Measurements from ENCODE around the gene FBXO31.

DNA sequence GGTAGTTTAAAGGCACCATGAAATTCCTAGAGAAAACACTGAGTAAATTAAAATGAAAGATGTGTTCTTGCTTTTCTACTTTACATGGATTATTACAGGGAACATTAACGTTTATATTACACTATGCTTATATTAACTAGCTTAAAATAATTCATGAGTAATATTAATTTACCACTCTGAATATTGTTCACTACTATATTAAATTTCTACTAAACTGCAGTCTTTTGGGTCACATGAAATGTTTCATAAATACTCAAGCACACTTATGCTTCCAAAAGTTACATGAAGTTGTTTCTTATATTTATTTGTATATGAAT is 5.2 kb upstream of the FBXO31 start:
- TF ChIP-seq EZH2 (IDR thresholded peaks at IDR 0.05; ENCODE audit: borderline replicate concordance, insufficient read depth, low read depth, low read length, poor library complexity, severe bottlenecking), result no peak
- TF ChIP-seq, protein P1, sequence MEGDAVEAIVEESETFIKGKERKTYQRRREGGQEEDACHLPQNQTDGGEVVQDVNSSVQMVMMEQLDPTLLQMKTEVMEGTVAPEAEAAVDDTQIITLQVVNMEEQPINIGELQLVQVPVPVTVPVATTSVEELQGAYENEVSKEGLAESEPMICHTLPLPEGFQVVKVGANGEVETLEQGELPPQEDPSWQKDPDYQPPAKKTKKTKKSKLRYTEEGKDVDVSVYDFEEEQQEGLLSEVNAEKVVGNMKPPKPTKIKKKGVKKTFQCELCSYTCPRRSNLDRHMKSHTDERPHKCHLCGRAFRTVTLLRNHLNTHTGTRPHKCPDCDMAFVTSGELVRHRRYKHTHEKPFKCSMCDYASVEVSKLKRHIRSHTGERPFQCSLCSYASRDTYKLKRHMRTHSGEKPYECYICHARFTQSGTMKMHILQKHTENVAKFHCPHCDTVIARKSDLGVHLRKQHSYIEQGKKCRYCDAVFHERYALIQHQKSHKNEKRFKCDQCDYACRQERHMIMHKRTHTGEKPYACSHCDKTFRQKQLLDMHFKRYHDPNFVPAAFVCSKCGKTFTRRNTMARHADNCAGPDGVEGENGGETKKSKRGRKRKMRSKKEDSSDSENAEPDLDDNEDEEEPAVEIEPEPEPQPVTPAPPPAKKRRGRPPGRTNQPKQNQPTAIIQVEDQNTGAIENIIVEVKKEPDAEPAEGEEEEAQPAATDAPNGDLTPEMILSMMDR (IDR thresholded peaks at IDR 0.05), result no peak
